Stimulated activated CD8-positive, alpha-beta memory T cell treated with anti-CD3 and anti-CD28 coated beads, Interleukin-12 subunit alpha, Interleukin-12 subunit beta, amount 100 ng/mL, for 24 hours (primary cell): ENCODE results near the gene EBF3.
"Not testable (repeated sequence)": the region's sequence is repeated elsewhere in the genome, so short reads cannot be mapped to it uniquely, and the experiment has no call there.

ENCODE experiments used
- DNase-seq: peaks from one replicate; pipeline ENCODE4 v3.0.0-alpha.2; 2020; ENCODE audit errors: extremely low read depth

EBF3 gene

GRCh38 chr10:129929343-129930292 is 34.5 kb downstream of the EBF3 start:
- no peak for DNase-seq

GRCh38 chr10:129927351-129928120 is 36.5 kb downstream of the EBF3 start:
- DNase-seq: no peak

GRCh38 chr10:129926066-129927055 is 37.7 kb downstream of the EBF3 start:
- no peak for DNase-seq

GRCh38 chr10:129924375-129925085 is 39.5 kb downstream of the EBF3 start:
- DNase-seq: no peak

GRCh38 chr10:129922598-129923123 is 41.4 kb downstream of the EBF3 start:
- DNase-seq: no peak

GRCh38 chr10:129921801-129922597 is 42.1 kb downstream of the EBF3 start:
- no peak for DNase-seq

DNA sequence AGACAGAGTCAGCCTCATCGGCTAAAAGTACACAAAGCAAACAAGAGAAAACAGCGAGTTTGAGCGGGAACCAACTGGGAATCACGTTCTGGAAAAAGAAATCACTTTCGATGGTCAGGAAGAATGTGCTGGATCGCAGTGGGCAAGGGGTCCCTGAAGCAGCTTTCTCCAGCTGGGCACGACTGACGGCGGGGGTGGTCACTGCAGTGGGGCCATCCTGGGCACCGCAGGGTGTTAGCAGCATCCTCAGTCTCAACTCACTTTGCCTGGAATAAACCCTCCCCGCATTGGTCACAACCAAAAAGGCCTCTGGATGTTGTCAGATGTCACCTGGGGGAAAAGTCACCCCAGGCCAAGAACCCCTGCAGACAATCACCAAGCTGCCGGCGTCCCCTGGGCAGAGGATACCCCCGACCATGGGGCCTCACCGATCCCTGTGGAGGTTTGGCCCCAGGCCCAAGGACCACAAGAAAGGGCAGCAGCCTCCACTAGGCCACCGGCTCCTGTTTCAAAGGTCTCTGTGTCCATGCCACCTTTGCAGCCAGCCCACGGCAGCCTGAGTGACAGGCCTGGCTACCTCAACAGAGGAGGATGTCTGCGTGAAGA is 42.9 kb downstream of the EBF3 start:
- no peak for DNase-seq

DNA sequence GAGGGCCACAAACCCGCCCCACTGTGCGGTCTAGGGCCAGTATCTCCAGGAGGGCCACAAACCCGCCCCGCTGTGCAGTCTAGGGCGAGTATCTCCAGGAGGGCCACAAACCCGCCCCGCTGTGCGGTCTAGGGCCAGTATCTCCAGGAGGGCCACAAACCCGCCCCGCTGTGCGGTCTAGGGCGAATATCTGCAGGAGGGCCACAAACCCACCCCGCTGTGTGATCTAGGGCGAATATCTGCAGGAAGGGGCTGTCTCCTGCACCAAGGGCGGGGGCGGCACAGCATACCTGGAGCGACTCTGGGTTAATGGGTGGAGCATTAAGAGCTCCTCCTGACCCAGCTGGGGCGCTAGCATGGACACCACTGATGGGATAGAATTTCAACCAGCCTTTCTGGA is 43.9 kb downstream of the EBF3 start:
- DNase-seq: not testable (repeated sequence)

GRCh38 chr10:129919358-129919757 is 44.7 kb downstream of the EBF3 start:
- DNase-seq: no peak

- DNase-seq: no peak
Measured at GRCh38 chr10:129918836-129919235, 45.2 kb downstream of the EBF3 start.

- DNase-seq: no peak
Measured at GRCh38 chr10:129918401-129918800, 45.7 kb downstream of the EBF3 start.

DNA sequence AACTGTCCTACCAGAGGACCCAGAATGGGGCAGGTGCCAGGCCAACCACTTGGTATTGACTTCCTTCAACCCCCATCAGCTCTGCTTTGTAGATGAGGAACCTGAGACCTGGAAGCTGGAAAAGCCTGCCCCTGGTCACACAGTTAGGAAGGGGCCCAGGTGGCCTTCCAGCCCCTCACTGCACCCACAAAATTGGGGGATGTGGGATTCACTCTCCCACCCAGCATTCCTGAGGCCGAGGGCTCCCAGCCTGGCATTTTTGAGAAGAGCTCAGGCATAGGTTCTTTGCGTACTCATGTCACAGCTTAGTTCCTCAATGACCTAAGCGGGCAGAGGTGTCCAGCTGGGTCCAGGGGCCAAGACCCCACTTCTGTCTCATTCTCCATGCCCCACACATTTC is 46.1 kb downstream of the EBF3 start:
- DNase-seq: no peak

- DNase-seq: no peak
Measured at GRCh38 chr10:129916506-129916995, 47.5 kb downstream of the EBF3 start.

DNA sequence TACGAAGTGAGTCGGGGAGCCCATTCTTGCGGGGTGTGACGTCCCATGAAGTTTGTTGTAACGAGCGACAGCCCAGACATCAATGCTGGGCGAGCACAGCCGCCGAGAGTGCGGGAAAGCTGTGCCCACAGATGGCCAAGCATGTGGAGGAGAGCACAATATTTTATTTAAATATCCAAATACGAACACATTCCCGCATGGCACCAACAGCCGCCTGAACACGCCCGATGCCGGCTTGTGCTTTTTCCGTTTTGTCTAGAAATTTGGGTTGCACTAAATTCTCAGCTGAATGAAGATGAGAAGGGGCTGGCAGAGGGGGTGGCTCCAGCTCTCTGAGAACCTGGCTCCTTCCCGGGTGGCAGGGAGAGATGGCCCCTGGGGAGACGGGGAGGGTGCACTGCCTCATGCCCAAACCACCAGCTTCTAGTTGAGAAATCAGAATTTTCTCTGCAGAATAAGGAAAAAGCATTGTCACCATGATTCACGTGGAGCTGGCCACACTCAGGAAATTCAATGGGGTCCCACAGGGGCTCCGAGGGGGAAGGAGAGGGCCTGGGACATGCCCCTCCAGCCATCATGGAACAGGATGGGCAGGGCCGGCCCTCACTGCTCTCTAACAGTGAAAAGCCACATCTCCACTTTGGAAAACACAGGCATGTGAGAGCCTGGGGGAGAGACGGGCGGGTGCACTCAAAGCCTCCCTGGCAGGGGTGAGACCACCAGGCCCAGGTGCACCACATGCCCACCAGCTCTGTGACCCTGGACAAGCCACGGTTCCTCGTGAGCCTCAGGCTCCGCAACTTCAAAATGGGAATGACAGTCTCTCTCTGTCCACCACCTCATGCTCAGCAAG is 48.3 kb downstream of the EBF3 start:
- no peak for DNase-seq

DNA sequence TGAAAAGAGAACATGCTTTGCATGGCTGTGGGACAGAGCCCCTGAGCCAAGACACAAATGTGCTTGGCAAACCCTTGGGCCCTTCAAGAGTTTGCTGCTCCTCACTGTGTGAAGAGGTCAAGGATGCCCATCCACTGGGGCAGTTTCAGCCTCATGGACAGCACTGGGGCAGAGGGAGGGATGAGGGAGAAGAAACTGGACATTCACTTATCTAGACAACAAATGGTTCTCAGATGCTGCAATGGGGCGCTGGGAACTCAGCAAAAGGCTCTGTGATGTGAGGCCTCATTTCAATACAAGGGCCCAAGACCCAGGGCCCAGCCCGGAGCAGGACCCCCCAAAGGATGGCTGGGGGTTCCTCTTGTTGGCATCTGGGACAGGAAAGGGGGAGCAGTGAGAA is 49.1 kb downstream of the EBF3 start:
- DNase-seq: no peak

DNA sequence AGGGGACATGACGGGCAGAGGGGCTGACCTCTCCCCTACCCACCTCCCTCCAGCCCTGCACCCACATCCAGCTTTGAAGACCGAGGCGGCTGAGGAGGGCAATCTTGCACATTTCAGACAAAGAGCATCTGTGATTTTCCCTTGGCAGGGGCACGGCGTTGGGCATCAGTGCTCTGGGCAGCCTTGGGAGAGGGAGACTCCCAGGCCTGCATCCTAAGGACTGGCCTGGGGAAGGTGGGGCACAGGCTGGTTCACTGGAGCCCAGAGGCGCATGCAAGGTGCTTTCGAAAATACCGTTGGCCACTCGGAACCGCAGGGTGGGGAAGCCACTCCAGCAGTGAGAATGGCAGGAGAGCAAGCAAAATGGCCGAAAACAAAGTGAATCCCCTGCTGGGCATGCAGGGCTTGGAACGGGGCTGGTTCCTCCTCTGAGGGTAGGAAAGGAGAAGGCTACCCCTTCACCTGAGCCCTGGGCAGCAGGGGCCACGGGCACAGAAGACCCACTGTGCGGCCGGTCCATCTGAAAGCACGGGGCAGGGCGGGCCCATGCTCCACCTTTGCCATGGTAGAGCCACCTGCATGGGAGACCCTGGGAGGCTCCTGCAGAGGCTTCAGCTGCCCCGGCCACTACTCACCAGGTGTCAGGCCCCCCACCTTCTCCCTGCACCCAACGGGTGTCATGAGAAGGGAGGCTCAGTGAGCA is 49.8 kb downstream of the EBF3 start:
- DNase-seq: no peak

DNA sequence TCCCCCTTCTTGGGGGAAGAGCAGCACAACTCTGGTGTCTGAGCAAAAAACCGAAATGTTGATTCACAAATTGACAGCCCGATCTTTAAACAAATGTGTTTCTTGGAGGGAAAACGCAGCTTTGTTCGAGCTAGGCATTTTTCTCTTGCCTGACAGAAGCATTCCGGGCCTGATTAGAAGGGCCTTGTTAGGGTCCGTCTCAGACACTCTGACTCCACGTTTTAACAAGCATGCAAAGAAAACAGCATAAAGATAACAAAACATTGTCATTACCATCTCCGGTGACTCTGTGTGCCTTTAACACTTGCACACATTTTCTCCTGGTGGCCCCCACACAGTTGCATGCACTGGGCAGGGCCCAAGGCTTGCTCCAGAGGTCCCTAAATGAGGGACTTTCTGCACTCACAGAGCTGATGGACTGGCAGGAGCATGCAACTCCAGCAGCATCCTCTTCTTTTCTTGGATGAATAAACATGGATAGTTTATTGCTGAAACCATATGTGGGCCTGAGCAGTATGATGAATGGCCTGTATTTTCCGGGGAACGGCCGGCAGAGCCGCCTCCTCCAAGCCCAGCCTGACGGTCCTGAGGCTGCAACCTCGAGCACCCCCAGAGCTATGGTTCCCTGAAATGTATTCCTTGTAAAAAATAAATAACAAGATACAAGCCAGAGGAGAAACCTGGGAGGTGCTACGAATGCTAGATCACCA is 50.9 kb downstream of the EBF3 start:
- no peak for DNase-seq
